Stomach smooth muscle (tissue), 2 donors: ENCODE data around the gene SAMMSON.
A peak's percentile ranks its signal among the peaks of the same experiment; 100 is the strongest.

Source experiments
- H3K27ac ChIP-seq: one replicate; pipeline ENCODE4 v1.7.0; 2013; ENCODE audit warnings: mild to moderate bottlenecking, low read length, inconsistent platforms
- H3K27me3 ChIP-seq, 2 donors: one replicate each; pipeline ENCODE4 v1.7.0; 2013; ENCODE audit warnings: low read length in 2 of 2; ENCODE audit not compliant: insufficient read depth in 2 of 2, control insufficient read depth in 1 of 2
- H3K36me3 ChIP-seq, 2 donors: one replicate each; pipeline ENCODE4 v1.7.0; 2013; ENCODE audit warnings: low read length in 2 of 2; ENCODE audit not compliant: control insufficient read depth in 2 of 2, insufficient read depth in 2 of 2
- H3K4me1 ChIP-seq: one replicate; pipeline ENCODE4 v1.7.0; 2013; ENCODE audit warnings: low read length; ENCODE audit not compliant: control insufficient read depth, insufficient read depth
- H3K4me3 ChIP-seq, 2 donors: one replicate each; pipeline ENCODE4 v1.7.0; 2013; ENCODE audit warnings: low read length in 2 of 2
- H3K9ac ChIP-seq, 2 donors: one replicate each; pipeline ENCODE4 v1.7.0; 2013; ENCODE audit warnings: low read length in 2 of 2, mild to moderate bottlenecking in 1 of 2
- H3K9me3 ChIP-seq, 2 donors: one replicate each; pipeline ENCODE4 v1.7.0; 2013; ENCODE audit warnings: low read length in 2 of 2; ENCODE audit not compliant: control insufficient read depth in 2 of 2
- donor health status: healthy.
- donor health status: Pancreatic carcinoma.

SAMMSON gene

GRCh38 chr3:70061096-70061495 is 61.6 kb downstream of the SAMMSON start:
- H3K36me3 ChIP-seq, result no peaks in the 10 kb centered on the region
- no peaks in the 10 kb centered on the region for H3K9me3 ChIP-seq
- no peak overlapping the region for H3K27ac ChIP-seq
- H3K9ac ChIP-seq, result no peak overlapping the region
- H3K4me3 ChIP-seq, result no peak overlapping the region
- H3K4me1 ChIP-seq, result no peaks in the 10 kb centered on the region
- H3K27me3 ChIP-seq, result no peaks in the 10 kb centered on the region

GRCh38 chr3:70064194-70064779 is 64.8 kb downstream of the SAMMSON start:
- Histone ChIP-seq H3K9ac (no peak overlapping the region), H3K9me3 (no peaks in the 10 kb centered on the region), H3K27ac (no peak overlapping the region), H3K27me3 (no peaks in the 10 kb centered on the region), H3K4me3 (no peak overlapping the region), H3K4me1 (no peaks in the 10 kb centered on the region), H3K36me3 (no peaks in the 10 kb centered on the region)

- Histone ChIP-seq H3K27ac (no peak overlapping the region), H3K9ac (no peak overlapping the region), H3K4me3 (no peak overlapping the region), H3K36me3 (no peaks in the 10 kb centered on the region), H3K9me3 (no peaks in the 10 kb centered on the region), H3K27me3 (no peaks in the 10 kb centered on the region), H3K4me1 (no peaks in the 10 kb centered on the region)
These were observed 66.2 kb downstream of the SAMMSON start for GRCh38 chr3:70065696-70066253.

- H3K27me3 ChIP-seq, result no peaks in the 10 kb centered on the region
- no peaks in the 10 kb centered on the region for H3K4me1 ChIP-seq
- H3K4me3 ChIP-seq, result no peak overlapping the region
- no peak overlapping the region for H3K9ac ChIP-seq
- no peaks in the 10 kb centered on the region for H3K9me3 ChIP-seq
- H3K27ac ChIP-seq, result no peak overlapping the region
- no peaks in the 10 kb centered on the region for H3K36me3 ChIP-seq
These were observed 68.5 kb downstream of the SAMMSON start for GRCh38 chr3:70067860-70068521.

DNA sequence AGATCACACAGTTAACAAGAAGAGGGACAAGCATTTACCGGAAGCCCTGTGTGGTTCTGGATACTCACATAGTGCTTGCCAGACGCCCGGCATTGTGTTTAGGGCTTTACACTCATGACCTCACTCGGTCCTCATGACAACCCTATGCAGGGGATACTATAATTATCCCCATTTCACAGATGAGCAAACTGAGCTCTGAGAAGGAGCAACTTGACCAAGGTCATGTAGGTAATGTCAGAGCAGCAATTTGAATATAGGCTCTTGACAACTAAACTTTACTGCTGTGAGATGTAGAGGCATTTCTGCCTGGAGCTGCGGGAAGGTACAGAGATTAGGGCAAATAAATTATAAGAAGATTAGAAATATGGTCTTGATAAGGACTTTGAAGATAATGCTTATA is 70.0 kb downstream of the SAMMSON start:
- no peaks in the 10 kb centered on the region for H3K9me3 ChIP-seq
- no peak overlapping the region for H3K9ac ChIP-seq
- peak overlapping the region; percentile 18 for H3K27ac ChIP-seq
- H3K4me3 ChIP-seq, result no peak overlapping the region
- H3K4me1 ChIP-seq, result no peaks in the 10 kb centered on the region
- H3K36me3 ChIP-seq, result no peaks in the 10 kb centered on the region
- H3K27me3 ChIP-seq, result no peaks in the 10 kb centered on the region

GRCh38 chr3:70071138-70071537 is 71.6 kb downstream of the SAMMSON start:
- H3K27ac ChIP-seq, result peak overlapping the region; percentile 69

GRCh38 chr3:70072180-70072579 is 72.6 kb downstream of the SAMMSON start:
- no peaks in the 10 kb centered on the region for H3K4me1 ChIP-seq

More at GRCh38 chr3:70071138-70071537, 71.6 kb downstream of the SAMMSON start:
- H3K4me3 ChIP-seq, result peak overlapping the region in 1 of 2 donors; percentile 58
- peak overlapping the region in 1 of 2 donors; percentile 54 for H3K9ac ChIP-seq
- H3K27me3 ChIP-seq, result no peaks in the 10 kb centered on the region
- H3K36me3 ChIP-seq, result no peaks in the 10 kb centered on the region
- H3K4me1 ChIP-seq, result no peaks in the 10 kb centered on the region
- no peaks in the 10 kb centered on the region for H3K9me3 ChIP-seq

DNA sequence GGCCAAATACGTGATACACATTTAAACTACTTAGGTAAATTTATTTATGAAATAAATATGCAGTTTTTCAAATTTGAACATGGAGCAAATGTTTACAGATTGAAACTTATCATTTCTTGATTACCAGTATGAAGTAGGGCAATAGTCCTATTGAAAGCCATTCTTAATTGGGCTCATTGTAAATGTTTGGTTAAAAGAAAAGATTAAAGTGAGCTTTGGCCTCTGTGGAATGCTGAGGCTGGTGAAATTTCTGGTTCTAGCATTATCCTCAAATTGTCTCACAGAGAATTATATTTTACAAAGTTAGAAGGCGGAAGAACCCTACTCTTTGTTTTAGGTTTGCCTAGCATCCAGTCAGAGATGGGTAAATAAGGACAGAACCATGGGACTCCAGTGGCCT is 73.2 kb downstream of the SAMMSON start:
- Histone ChIP-seq H3K27me3 (no peaks in the 10 kb centered on the region), H3K4me3 (no peak overlapping the region), H3K36me3 (no peaks in the 10 kb centered on the region), H3K9ac (no peak overlapping the region), H3K9me3 (peaks cover 0 to under 1% of the 10 kb centered on the region in 2 donors), H3K4me1 (no peaks in the 10 kb centered on the region), H3K27ac (peak overlapping the region; percentile 19)

More at GRCh38 chr3:70072180-70072579, 72.6 kb downstream of the SAMMSON start:
- Histone ChIP-seq H3K36me3 (no peaks in the 10 kb centered on the region), H3K9me3 (no peaks in the 10 kb centered on the region), H3K27ac (peak overlapping the region; percentile 69), H3K9ac (peak overlapping the region; percentile 54 to 65), H3K27me3 (no peaks in the 10 kb centered on the region), H3K4me3 (peak overlapping the region; percentile 55 to 58)

DNA sequence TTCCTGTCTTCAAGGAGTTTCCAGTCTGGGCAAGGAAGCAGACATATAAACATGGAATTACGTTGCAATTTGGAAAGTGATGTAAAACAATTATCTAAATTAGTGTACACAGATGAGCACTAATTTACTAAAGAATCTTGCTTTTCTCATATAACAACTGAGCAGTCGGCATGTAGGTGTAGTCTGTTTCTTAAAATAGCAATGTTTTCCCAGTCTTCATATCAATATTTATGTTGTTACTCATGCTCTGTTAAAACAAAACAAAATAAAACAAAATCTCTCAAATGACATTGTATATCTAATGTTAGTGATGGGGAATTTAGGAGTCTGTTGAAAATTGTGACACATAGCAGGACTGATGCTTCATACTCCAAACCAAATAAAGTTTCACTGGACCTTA is 75.6 kb downstream of the SAMMSON start:
- Histone ChIP-seq H3K4me1 (no peaks in the 10 kb centered on the region), H3K9ac (no peak overlapping the region), H3K36me3 (no peaks in the 10 kb centered on the region), H3K27me3 (no peaks in the 10 kb centered on the region), H3K9me3 (peaks cover 3 to 4% of the 10 kb centered on the region in 2 donors), H3K27ac (peak overlapping the region; percentile 53), H3K4me3 (no peak overlapping the region)

DNA sequence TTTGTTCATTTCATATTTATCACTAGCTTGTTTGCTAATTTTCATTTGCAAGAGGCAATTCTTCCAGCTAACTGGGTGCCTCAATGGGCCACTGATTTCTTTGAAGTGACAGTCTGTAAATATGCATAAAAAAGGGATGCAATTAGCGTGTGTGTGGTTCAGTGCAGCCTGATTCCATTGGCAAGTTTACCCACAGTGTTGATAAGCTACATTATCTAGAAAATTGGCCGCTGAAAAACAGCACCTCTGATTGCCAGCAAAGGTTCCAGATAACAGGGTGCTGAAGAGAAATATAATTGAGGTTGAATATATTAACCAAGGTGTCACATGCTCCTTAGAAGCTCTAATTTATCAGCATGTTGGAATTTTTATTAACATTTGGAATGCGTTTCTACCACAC is 76.9 kb downstream of the SAMMSON start:
- no peak overlapping the region for H3K4me3 ChIP-seq
- H3K36me3 ChIP-seq, result no peaks in the 10 kb centered on the region
- no peaks in the 10 kb centered on the region for H3K4me1 ChIP-seq
- peaks cover 3 to 4% of the 10 kb centered on the region in 2 donors for H3K9me3 ChIP-seq
- H3K9ac ChIP-seq, result no peak overlapping the region
- H3K27ac ChIP-seq, result no peak overlapping the region
- H3K27me3 ChIP-seq, result no peaks in the 10 kb centered on the region

- no peaks in the 10 kb centered on the region for H3K4me1 ChIP-seq
- peaks cover 3 to 4% of the 10 kb centered on the region in 2 donors for H3K9me3 ChIP-seq
- H3K9ac ChIP-seq, result no peak overlapping the region
- no peaks in the 10 kb centered on the region for H3K27me3 ChIP-seq
- H3K36me3 ChIP-seq, result no peaks in the 10 kb centered on the region
- no peak overlapping the region for H3K4me3 ChIP-seq
- H3K27ac ChIP-seq, result no peak overlapping the region
These were observed 79.2 kb downstream of the SAMMSON start for GRCh38 chr3:70078778-70079177.
